Measurements from ENCODE around the gene HEXD. TPM values are rescaled to one million over a fixed set of nuclear protein-coding genes. Genes with fewer than 3 reads are reported as not detected.
"Not testable (repeated sequence)": the region's sequence is repeated elsewhere in the genome, so short reads cannot be mapped to it uniquely, and the experiment has no call there.

HEXD gene
- total RNA-seq (ENCODE audit: low replicate concordance), result 9.4 and 30.0 TPM in 2 replicates

DNA sequence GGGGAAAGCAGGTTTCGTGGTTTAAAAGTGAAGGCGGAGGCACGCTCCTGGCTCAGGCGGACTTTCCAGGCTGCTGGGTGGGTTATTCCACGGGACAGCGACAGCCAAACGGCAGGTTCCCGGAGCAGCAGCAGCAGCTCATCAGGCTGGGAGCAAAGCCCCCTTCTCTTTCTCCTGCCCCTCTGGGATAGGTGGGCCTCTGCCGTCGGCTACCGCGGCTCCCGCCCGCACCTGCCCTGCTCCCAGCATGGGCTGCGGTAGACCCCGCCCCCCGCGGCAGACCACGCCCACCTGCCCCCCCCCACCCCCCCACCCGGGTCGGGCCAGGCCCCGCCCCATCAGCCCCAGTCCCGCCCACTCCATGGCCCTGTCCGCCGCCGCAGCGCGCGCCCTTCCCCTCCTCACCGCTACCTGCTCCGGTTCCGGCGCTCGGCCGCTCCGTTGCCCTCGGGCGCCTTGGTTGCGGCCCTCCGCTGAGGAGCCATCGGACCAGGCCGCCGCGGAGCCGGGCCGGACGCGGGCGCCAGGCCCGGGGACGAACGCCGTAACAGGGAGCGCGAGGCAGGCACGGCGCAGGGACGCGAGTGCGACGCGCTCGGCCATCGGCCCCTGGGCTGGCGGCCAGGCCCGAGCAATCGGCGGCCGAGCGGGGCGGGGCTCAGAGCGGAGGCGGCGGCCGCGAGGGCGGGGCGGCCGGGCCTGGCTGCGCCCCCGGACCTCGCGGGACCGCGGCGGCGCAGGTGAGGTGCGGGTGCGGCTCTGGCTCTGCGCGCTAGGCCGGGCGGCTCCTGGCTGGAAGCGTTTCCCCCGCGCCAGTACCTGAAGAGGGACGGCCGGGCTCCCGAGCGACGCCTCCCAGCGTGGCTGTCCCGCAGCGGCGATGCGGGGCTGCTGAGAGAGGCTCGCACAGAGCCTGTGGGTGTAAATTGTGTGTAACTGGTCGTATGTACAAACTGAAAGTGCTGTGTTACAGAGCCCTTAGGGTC, at the start of gene HEXD, which contains the start of gene OGFOD3:
Gene HEXD (plus strand): TSS at position 347 of the 986 bp plus-strand sequence. CDS start 1,453 bp downstream, outside the sequence.
Gene OGFOD3 (minus strand): TSS at position 586 of the 986 bp plus-strand sequence. CDS start 101 bp downstream, at position 485.
- DNase-seq (ENCODE audit: low read depth), result peak; percentile 63
- peak within 1 kb of the TSS; percentile 83 for H3K4me3 ChIP-seq (ENCODE audit: low read depth, low read length)
- TF ChIP-seq, protein P1, sequence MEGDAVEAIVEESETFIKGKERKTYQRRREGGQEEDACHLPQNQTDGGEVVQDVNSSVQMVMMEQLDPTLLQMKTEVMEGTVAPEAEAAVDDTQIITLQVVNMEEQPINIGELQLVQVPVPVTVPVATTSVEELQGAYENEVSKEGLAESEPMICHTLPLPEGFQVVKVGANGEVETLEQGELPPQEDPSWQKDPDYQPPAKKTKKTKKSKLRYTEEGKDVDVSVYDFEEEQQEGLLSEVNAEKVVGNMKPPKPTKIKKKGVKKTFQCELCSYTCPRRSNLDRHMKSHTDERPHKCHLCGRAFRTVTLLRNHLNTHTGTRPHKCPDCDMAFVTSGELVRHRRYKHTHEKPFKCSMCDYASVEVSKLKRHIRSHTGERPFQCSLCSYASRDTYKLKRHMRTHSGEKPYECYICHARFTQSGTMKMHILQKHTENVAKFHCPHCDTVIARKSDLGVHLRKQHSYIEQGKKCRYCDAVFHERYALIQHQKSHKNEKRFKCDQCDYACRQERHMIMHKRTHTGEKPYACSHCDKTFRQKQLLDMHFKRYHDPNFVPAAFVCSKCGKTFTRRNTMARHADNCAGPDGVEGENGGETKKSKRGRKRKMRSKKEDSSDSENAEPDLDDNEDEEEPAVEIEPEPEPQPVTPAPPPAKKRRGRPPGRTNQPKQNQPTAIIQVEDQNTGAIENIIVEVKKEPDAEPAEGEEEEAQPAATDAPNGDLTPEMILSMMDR (IDR thresholded peaks at IDR 0.05; ENCODE audit: insufficient read depth, low read length), result no peak

DNA sequence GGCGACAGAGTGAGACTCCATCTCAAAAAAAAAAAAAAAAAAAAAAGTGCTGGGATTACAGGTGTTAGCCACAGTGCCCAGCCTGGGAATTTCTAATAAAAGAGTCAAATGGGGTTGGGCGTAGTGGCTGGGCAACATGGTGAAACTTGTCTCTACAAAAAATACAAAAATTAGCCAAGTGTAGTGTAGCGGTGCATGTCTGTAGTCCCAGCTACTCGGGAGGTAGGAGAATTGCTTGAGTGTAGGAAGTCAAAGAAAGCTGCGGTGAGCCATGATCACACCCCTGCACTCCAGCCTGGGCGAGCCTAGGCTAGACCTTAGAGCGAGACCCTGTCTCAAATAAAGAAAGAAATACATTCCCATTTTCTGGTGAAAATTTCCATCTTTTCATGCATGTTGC, 48.9 kb upstream of the HEXD start:
- no peak for DNase-seq (ENCODE audit: low read depth)
- no peak overlapping the region for H3K4me3 ChIP-seq (ENCODE audit: low read depth, low read length)
- TF ChIP-seq, protein P1 (IDR thresholded peaks at IDR 0.05; ENCODE audit: insufficient read depth, low read length), result no peak

GRCh38 chr17:82370471-82371332, 47.4 kb upstream of the HEXD start:
- peak; percentile 7 for DNase-seq (ENCODE audit: low read depth)
- TF ChIP-seq, protein P1 (IDR thresholded peaks at IDR 0.05; ENCODE audit: insufficient read depth, low read length), result no peak
- peak overlapping the region; percentile 48 for H3K4me3 ChIP-seq (ENCODE audit: low read depth, low read length)

- no peak for DNase-seq (ENCODE audit: low read depth)
- peak within 1 kb of the TSS; percentile 48 for H3K4me3 ChIP-seq (ENCODE audit: low read depth, low read length)
- TF ChIP-seq, protein P1 (IDR thresholded peaks at IDR 0.05; ENCODE audit: insufficient read depth, low read length), result no peak
Observed at GRCh38 chr17:82371333-82372248, 46.6 kb upstream of the HEXD start, which contains the start of gene UTS2R. Gene UTS2R, plus strand, starts transcription at chr17:82371765. Its CDS starts 2,560 bp downstream, at chr17:82374325.

- TF ChIP-seq, protein P1 (IDR thresholded peaks at IDR 0.05; ENCODE audit: insufficient read depth, low read length), result no peak
- no peak overlapping the region for H3K4me3 ChIP-seq (ENCODE audit: low read depth, low read length)
- DNase-seq (ENCODE audit: low read depth), result no peak
Observed at GRCh38 chr17:82372249-82373071, 45.7 kb upstream of the HEXD start.

- DNase-seq (ENCODE audit: low read depth); H3K4me3 ChIP-seq (ENCODE audit: low read depth, low read length): not testable (repeated sequence)
Observed at GRCh38 chr17:82373072-82373452, 45.1 kb upstream of the HEXD start.
